HUDEP-2 (cell line): ENCODE data around the gene MBOAT7.
"Not testable (repeated sequence)": the region's sequence is repeated elsewhere in the genome, so short reads cannot be mapped to it uniquely, and the experiment has no call there.

Experiments used
- DNase-seq, 76 experiments: peaks; one replicate each; lab custom pipeline; 2025; ENCODE audit not compliant: unreplicated experiment in 76 of 76; lab: John Stamatoyannopoulos, UW

MBOAT7 gene

DNA sequence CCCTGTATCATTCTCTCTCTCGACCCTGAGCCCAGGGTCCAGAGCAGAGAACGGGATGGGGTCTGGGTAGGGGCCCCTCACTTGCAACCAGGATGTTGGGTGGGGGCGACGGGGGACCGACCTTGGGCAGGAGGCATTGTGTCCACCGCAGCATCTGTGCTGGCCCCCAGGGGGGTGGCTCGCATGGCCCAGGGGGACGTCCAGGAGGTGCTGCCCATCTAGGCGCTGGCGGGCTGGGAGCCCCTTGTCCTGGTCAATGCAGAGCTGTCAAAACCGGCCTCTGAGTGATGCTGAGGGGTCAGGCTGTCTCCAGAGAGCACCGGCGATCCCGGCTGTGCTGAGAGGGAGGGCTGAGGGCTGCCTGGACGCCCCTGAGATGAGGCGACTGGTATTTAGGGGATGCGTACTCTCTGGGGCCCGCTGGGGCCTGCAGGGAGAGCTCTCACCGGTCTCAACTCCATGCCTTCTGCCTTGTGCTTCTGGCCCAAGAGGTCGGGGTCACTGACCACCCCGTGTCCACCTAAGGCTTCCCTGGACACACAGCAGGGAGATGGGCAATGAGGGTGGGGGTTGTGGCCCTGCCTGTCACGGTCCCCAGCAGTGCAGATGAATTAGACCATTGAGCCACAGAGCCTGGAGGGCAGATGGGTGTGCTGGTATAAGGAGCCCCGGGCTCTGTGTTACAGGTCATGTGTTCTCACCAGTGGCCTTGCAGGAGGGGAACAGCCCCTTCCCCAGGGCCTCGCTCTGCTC lies 19.9 kb upstream of the MBOAT7 start:
- peak in 10 of 76 experiments; percentile 36 to 77 (median 55) for DNase-seq

DNA sequence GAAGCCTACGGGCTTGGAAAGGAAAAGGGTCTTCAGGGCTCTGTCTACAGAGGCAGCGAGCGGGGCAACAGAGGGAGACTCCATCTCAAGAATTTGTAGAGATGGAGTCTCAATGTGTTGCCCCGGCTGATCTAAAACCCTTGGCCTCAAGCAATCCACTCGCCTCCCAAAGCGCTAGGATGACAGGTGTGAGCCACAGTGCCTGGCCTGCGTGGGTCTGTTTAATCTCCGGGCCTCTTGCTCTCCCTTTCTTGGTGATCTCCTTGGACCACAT lies 19.3 kb upstream of the MBOAT7 start:
- peak in 7 of 76 experiments; percentile 43 to 64 (median 55) for DNase-seq

DNA sequence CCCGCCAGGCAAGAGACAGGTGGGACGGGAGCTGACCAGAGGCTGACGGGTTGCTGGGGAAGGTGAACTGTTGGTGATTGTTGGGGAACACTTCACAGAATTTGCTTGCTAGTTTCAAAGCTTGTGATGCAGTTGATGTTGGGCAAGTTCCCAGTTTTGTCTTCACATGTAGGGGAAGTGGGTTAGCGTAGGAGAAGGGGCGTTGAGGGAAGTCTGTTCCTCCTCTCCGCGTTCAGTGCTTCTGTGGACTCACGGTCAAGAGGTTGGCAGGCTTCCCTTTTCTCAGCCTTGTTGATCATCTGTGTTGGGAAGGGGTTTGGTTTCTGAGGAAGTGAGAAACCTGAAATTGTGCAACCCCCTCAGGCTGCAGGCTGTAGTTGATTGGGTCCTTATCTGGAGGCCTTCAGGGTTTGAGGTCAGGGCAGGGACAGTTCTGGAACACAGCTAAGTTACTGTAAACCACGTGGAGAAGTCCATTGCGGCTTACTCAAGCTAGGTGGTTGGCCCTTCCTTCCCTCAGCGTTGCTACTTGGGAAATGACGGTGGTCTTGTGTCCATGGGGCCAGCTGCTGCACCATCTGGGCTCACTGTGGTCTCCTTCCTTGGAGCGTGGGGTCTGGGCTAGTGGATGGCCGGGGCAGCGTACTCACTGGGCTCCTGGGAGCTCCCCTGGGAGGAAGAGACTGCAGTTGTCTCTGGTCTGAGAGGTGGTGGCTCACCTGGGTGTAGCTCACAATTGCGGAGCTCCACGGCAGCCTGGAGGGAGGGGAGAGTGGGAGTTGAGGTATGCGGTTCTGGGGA lies 18.8 kb upstream of the MBOAT7 start:
- DNase-seq = peak in 73 of 76 experiments; percentile 56 to 96 (median 82)

DNA sequence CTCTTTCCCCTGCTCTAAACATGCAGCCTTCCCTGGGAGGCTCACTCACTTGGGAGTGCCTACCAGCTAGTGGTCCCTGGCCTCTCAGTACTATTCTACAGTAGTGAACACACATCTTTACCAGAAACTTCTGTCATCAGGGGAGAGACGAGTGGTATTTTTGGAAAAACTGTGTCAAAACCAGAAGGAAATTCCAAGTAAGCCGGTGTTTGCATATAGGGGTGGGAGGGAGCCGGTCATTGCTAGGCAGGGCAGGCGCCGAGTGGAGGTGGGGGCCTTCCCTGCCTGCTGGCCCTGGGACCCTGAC lies 18.2 kb upstream of the MBOAT7 start:
- no peak for DNase-seq

DNA sequence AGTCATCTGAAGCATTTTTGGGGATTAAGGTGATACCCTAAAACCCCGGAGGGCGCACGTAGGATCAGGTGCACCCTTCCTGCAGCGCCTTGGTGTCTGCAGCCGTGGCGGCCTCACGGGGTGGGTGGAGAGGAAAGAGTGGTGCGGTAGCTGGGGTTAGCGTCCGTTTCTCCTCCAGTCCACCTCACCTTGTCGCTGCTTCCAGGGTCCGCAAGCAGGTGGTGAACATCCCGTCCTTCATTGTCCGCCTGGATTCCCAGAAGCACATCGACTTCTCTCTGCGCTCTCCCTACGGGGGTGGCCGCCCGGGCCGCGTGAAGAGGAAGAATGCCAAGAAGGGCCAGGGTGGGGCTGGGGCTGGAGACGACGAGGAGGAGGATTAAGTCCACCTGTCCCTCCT lies 17.8 kb upstream of the MBOAT7 start:
- not testable (repeated sequence) for DNase-seq

DNA sequence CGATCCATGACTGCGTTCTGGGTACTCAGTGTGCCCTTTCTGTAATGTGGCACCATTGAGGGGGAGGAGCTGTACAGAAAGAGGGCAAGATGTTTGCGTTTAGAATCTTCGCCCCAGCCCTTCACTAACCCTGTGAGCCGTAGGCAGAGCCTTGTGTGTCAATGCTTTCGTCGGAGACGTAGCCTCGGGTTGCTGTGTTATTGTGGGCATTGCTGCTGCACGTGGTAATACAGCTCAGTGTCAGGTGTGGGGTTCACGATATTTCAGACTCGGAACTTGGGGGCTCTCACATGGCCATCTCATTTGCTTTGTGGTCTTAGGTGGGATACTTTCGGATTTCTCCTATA lies 17.4 kb upstream of the MBOAT7 start:
- no peak for DNase-seq

DNA sequence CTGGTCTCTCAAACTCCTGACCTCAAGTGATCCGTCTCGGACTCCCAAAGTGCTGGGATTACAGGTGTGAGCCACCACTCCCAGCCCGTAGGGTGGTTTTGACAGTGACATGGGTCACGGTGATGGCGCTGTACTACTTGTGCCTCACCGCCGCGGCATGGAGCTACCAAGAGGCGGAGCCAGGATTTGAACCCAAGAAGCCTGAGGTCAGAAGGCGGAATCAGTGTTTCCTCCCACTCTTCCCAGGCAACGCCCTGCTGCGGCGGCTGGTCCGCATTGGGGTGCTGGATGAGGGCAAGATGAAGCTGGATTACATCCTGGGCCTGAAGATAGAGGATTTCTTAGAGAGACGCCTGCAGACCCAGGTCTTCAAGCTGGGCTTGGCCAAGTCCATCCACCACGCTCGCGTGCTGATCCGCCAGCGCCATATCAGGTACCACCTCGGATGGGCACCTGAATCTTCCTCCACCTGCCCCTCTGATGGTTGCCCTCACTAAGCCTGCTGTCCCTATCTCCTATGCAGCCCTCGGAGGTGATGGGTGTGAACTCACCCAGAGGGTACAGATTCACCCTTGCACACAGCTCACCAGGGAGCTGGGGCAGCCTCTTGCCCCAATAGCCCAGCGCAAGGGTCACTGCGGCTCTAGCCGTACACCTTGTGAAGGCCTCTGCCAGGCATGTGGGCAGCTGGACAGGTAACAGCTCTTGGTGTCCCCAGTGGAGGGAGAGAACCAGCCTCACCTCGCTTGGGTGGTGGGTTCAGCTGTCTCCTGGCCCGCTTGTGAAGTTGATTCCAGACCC lies 16.9 kb upstream of the MBOAT7 start:
- DNase-seq = no peak

DNA sequence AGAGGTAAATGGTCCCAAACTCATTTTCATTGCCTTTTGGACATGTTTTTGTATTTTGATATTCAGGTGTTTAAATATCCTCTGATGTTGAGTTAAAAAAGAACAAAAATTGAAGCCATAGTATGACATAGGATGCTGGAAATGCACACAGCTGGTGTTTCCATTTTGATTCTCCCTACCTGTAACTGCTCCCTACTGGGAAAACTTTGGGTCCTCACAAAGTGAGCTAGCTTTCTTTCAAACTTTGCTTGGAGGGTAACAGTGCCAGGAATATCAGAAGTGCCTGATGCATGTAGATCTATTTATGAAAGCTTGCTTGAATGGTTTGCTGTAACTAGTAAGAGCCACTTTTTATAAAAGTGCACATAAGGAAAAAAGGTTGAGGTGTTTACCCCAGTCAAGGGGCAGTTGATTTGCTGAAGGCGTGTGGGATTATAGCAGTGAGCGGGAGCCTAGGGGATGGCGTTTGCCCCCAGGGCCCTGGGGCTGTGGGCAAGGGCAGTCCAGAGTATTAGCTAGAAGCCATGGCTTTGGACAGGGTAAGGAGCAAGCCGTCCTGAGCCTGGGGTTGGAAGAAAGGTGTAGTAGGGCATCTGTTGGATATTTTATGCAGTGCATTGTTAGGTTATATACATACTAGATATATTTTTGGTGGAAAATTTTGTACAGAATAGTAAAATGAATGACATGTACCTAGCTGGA lies 15.5 kb upstream of the MBOAT7 start:
- DNase-seq = no peak

DNA sequence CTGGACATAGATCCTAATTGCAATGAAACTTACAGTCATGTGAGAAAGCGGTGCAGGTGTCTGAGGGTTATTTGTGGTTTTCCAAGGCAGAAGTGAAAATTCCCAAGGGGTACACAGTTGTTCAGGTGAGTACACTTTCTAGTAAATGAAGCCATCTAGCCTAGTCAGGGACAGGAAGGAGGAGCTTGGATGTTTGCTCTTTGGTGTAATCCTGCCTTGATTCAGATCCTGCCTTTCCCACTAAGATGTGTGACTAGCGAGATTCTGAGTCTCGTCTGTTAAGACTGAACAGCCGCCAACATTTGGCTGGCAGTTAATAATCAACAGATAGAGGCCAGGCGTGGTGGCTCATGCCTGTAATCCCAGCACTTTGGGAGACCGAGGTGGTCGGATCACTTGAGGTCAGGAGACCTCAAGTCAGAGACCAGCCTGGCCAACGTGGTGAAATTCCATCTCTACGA lies 13.8 kb upstream of the MBOAT7 start:
- DNase-seq = no peak

DNA sequence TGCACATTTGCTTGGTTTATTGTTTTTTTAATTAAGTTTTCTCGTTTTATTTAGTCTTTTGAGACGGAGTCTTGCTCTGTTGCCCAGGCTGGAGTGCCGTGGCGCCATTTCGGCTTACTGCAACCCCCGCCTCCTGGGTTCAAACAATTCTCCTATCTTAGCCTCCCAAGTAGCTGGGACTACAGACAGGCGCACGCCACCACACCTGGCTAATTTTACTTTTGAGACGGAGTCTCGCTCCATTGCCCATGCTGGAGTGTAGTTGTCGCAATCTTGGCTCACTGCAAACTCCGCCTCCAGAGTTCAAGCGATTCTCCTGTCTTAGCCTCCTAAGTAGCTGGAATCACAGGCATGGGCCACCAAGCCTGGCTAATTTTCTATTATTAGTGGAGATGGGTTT lies 12.6 kb upstream of the MBOAT7 start:
- DNase-seq = no peak

DNA sequence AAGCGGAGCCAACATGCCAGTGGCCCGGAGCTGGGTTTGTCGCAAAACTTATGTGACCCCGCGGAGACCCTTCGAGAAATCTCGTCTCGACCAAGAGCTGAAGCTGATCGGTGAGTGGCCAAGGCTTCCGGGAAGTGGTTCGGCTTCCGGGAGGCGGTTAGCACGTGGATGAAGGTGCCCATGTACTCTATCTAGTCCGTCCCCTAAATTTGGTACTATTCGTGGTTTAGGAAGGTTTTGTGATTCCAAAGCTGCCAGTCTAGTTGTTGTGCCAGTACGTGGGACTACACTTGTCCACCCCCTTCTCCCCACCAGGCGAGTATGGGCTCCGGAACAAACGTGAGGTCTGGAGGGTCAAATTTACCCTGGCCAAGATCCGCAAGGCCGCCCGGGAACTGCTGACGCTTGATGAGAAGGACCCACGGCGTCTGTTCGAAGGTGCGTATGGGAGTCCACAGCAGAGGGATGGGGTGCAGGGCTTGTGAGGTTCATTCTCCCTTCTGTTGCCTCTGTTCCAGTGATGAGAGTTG lies 11.9 kb upstream of the MBOAT7 start:
- no peak for DNase-seq

DNA sequence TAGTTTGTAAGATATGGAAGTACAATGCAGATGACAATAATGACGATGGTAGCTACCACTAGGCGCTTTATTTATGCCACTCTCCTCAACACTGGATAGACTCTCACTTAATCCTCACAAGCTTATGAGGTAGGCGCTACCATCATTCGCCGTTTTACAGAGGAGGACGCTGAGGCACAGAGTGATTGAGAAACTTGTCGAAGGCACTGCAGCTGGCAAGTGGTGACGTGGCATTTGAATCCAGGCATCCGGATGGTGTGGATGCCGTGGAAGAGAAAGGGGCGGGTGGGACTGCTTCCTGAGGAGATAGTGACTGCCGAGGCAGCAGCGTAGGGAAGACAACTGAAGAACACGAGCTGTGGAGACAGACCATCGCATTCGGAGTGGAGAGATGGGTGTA lies 10.0 kb upstream of the MBOAT7 start:
- DNase-seq = no peak

DNA sequence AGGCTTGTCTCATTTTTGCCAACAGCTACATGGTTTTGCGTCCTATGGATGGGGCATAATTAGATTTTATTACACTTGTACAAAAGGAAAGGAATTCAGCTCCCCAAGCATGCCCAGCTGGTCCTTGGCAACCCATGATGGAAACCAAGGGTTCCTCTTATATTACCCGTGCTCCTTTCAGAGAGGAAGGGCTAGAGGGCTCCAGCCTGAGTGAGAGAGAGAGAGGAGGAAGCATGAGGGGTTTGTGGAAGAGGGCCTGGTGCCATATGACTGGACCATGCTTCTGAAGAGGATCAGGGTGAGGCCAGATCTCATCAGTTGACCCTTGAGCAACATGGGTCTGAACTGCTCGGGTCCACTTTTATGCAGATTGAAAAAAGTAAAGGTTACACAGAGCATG lies 7.7 kb upstream of the MBOAT7 start:
- no peak for DNase-seq

DNA sequence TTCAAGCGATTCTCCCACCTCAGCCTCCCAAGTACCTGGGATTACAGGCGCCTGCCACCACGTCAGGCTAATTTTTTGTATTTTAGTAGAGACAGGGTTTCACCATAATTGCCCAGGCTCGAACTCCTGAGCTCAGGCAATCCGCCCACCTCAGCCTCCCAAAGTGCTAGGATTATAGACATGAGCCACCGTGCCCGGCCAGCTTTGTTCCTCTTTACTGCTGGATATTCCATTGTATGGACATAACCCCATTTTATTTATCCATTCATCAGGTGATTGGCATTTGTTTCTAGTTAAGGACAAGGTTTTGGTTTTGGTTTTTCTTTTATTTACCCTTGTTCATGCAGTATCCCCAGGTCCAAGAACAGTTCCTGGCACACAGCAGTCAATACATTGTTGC lies 7.2 kb upstream of the MBOAT7 start:
- DNase-seq = no peak

DNA sequence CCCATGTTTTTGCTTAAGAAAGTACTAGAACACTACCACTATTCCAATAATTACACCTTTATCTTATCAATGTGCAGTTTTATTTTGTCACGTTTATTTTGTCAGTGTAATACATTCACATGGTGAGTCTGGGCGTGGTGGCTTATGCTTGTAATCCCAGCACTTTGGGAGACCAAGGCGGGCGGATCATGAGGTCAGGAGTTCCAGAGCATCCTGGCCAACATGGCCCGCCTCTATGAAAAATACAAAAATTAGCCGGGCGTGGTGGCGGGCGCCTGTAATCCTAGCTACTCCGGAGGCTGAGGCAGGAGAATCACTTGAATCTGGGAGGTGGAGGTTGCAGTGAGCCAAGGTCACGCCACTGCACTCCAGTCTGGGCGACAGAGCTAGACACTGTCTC lies 5.1 kb upstream of the MBOAT7 start:
- not testable (repeated sequence) for DNase-seq

DNA sequence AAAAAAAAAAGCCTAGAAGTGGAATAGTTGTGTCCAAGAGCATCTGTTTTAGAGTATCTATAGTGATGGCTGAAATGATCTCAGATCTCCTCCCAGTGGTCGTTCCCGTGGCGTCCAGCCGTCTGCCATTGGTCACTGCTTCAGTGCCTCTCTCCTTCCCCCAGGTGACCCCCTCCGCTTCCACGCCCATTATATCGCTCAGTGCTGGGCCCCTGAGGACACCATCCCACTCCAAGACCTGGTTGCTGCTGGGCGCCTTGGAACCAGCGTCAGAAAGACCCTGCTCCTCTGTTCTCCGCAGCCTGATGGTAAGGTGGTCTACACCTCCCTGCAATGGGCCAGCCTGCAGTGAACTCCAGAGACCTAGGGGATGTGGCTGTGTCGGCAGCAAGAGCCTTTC lies 3.6 kb upstream of the MBOAT7 start:
- no peak for DNase-seq

DNA sequence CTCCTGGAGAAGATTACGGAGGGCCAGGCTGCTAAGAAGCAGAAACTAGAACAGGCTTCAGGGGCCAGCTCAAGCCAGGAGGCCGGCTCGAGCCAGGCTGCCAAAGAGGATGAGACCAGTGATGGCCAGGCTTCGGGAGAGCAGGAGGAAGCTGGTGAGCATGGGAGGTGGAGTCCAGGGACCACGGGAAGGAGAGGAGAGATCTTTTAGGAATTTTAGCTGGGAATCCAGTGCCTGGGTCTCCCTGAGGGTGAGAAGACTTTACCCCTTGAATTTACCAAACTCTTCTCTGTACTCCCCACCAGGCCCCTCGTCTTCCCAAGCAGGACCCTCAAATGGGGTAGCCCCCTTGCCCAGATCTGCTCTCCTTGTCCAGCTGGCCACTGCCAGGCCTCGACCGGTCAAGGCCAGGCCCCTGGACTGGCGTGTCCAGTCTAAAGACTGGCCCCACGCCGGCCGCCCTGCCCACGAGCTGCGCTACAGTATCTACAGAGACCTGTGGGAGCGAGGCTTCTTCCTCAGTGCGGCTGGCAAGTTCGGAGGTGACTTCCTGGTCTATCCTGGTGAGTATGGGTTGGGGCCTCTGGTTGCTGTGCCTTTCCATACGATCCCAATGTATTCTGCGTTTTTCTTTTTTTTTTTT lies 2.6 kb upstream of the MBOAT7 start:
- no peak for DNase-seq

DNA sequence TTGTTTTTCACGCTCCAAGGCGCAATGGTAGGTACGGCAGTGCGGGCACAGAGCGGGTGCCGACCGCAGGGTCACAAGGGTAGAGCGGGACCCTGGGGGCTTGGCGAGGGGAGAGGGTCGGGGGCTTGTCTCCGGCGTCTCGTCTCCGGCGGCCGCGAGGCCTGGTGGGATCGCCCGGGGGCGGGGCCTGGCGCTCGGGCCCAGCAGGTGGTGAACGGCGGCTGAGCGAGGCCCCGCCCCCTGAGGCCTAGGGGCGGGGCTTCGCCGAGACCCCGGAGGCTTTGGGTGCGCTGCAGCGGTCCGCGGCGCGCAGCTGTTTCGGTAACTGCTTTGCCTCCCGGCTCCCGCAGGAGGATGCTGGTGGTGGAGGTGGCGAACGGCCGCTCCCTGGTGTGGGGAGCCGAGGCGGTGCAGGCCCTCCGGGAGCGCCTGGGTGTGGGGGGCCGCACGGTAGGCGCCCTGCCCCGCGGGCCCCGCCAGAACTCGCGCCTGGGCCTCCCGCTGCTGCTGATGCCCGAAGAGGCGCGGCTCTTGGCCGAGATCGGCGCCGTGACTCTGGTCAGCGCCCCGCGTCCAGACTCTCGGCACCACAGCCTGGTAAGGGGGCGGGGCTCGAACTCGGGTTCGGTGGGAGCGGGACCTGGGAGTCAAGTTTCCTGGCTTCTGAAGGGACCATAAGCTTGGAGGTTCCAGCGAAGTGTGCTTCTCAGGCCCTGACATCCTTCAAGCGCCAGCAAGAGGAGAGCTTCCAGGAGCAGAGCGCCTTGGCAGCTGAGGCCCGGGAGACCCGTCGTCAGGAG lies 1.8 kb upstream of the MBOAT7 start, which contains the start of gene TSEN34:
Gene TSEN34, plus strand, starts transcription at position 298 of the 800 bp plus-strand sequence. Its CDS starts 57 bp downstream, at position 355.
- DNase-seq = peak in 72 of 76 experiments; percentile 62 to 99 (median 90)

DNA sequence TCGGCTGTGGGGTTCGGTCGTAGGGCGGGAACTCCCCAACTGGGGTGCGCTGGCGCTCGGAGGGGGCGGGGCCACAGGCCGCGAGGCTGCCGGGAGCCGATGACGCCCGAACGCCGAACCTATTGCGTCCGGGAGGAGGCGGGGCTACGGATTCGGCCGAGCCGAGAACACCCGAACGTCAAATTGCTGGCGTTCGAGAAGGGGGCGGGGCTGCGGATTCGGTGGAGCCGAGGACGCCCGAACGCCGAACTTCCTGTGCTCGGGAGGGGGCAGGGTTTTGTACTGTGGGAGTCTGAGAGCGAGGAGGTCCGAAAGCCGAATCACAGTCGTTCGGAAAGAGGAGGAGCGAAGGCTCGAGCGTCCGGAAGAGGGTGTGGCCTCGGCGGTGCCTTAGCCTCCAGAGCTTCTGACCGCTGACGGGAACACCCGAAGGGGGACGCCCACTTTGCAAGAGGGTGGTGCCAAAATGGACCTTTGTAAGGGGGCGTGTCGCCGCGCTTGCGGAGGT lies 1.2 kb upstream of the MBOAT7 start:
- DNase-seq = peak; percentile 93 to 100 (median 100)
